ENCODE data around the gene SYTL5.

GRCh38 chrX:38044701-38045100 lies 38.3 kb downstream of the SYTL5 start:
- no peak for TF ChIP-seq CTCF (IDR thresholded peaks at IDR 0.05)
- no peak for TF ChIP-seq ZFX (IDR thresholded peaks at IDR 0.05; ENCODE audit: borderline replicate concordance)
